Measurements from ENCODE around the gene HPCAL1.

DNA sequence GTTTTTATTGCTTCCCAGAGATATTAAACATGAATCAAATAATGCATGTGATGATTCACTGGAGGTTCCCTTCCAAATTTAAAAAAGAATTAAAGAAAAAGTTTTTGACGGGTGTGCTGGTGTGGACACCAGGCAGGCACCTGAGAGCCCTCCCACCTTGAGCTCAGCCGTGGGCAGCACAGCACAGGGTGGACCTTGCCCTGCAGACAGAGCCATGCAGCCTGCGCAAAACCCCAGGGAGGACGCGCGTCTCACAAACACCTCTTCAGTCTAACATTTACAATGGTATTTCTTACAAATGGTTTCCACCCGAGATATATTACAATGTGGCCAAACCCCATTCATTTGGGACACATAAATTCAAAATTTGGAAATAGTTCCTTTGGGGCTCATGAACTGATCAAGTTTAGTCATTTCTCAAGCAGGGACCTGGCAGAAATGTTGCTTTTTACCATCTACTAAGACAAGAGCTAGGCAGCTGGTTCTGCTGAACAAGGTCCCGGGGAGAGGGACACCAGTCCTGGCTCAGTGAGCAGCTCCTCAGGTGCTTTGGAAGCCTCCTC lies 100.0 kb downstream of the HPCAL1 start:
- TF ChIP-seq ZNF622 (IDR thresholded peaks at IDR 0.05) (no peak), SUZ12 (IDR thresholded peaks at IDR 0.05; ENCODE audit: unreplicated experiment) (no peak), TAF1 (IDR thresholded peaks at IDR 0.05; ENCODE audit: borderline replicate concordance, low read depth, low read length) (no peak), POLR2A (IDR thresholded peaks at IDR 0.05; ENCODE audit: low read depth, low read length) (no peak), CHD2 (IDR thresholded peaks at IDR 0.05; ENCODE audit: borderline replicate concordance, low read depth, low read length) (no peak), SMARCA5 (IDR thresholded peaks at IDR 0.05) (no peak), POLR2AphosphoS5 (IDR thresholded peaks at IDR 0.05; ENCODE audit: low read length) (no peak), RBBP5 (conservative IDR thresholded peaks at IDR 0.05) (no peak)
- TF ChIP-seq, protein P1, sequence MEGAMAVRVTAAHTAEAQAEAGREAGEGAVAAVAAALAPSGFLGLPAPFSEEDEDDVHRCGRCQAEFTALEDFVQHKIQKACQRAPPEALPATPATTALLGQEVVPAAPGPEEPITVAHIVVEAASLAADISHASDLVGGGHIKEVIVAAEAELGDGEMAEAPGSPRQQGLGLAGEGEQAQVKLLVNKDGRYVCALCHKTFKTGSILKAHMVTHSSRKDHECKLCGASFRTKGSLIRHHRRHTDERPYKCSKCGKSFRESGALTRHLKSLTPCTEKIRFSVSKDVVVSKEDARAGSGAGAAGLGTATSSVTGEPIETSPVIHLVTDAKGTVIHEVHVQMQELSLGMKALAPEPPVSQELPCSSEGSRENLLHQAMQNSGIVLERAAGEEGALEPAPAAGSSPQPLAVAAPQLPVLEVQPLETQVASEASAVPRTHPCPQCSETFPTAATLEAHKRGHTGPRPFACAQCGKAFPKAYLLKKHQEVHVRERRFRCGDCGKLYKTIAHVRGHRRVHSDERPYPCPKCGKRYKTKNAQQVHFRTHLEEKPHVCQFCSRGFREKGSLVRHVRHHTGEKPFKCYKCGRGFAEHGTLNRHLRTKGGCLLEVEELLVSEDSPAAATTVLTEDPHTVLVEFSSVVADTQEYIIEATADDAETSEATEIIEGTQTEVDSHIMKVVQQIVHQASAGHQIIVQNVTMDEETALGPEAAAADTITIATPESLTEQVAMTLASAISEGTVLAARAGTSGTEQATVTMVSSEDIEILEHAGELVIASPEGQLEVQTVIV (IDR thresholded peaks at IDR 0.05; ENCODE audit: borderline replicate concordance, partially characterized antibody), result no peak
- TF ChIP-seq, protein P2, sequence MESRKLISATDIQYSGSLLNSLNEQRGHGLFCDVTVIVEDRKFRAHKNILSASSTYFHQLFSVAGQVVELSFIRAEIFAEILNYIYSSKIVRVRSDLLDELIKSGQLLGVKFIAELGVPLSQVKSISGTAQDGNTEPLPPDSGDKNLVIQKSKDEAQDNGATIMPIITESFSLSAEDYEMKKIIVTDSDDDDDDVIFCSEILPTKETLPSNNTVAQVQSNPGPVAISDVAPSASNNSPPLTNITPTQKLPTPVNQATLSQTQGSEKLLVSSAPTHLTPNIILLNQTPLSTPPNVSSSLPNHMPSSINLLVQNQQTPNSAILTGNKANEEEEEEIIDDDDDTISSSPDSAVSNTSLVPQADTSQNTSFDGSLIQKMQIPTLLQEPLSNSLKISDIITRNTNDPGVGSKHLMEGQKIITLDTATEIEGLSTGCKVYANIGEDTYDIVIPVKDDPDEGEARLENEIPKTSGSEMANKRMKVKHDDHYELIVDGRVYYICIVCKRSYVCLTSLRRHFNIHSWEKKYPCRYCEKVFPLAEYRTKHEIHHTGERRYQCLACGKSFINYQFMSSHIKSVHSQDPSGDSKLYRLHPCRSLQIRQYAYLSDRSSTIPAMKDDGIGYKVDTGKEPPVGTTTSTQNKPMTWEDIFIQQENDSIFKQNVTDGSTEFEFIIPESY (IDR thresholded peaks at IDR 0.05), result no peak
- TF ChIP-seq, protein P3, sequence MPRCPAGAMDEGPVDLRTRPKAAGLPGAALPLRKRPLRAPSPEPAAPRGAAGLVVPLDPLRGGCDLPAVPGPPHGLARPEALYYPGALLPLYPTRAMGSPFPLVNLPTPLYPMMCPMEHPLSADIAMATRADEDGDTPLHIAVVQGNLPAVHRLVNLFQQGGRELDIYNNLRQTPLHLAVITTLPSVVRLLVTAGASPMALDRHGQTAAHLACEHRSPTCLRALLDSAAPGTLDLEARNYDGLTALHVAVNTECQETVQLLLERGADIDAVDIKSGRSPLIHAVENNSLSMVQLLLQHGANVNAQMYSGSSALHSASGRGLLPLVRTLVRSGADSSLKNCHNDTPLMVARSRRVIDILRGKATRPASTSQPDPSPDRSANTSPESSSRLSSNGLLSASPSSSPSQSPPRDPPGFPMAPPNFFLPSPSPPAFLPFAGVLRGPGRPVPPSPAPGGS (IDR thresholded peaks at IDR 0.05; ENCODE audit: borderline replicate concordance, insufficient read depth, low read depth, low read length, poor library complexity, severe bottlenecking), result no peak
- TF ChIP-seq, protein P4, sequence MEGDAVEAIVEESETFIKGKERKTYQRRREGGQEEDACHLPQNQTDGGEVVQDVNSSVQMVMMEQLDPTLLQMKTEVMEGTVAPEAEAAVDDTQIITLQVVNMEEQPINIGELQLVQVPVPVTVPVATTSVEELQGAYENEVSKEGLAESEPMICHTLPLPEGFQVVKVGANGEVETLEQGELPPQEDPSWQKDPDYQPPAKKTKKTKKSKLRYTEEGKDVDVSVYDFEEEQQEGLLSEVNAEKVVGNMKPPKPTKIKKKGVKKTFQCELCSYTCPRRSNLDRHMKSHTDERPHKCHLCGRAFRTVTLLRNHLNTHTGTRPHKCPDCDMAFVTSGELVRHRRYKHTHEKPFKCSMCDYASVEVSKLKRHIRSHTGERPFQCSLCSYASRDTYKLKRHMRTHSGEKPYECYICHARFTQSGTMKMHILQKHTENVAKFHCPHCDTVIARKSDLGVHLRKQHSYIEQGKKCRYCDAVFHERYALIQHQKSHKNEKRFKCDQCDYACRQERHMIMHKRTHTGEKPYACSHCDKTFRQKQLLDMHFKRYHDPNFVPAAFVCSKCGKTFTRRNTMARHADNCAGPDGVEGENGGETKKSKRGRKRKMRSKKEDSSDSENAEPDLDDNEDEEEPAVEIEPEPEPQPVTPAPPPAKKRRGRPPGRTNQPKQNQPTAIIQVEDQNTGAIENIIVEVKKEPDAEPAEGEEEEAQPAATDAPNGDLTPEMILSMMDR (IDR thresholded peaks at IDR 0.05 in 2 of 3, conservative IDR thresholded peaks at IDR 0.05 in 1 of 3; ENCODE audit: control insufficient read depth in 2 of 3, extremely low read depth in 1 of 3, insufficient read depth in 1 of 3, low read depth in 3 of 3, low read length in 3 of 3), result no peak
- TF ChIP-seq, protein P5, sequence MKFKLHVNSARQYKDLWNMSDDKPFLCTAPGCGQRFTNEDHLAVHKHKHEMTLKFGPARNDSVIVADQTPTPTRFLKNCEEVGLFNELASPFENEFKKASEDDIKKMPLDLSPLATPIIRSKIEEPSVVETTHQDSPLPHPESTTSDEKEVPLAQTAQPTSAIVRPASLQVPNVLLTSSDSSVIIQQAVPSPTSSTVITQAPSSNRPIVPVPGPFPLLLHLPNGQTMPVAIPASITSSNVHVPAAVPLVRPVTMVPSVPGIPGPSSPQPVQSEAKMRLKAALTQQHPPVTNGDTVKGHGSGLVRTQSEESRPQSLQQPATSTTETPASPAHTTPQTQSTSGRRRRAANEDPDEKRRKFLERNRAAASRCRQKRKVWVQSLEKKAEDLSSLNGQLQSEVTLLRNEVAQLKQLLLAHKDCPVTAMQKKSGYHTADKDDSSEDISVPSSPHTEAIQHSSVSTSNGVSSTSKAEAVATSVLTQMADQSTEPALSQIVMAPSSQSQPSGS (IDR thresholded peaks at IDR 0.05; ENCODE audit: low read length), result no peak
